Ishikawa (cell line): ENCODE measurements around the gene FARS2.

Experiments
- CEBPB ChIP-seq: IDR thresholded peaks from 2 replicates; pipeline ENCODE4 v1.6.1; 2012
- CREB1 ChIP-seq: IDR thresholded peaks from 2 replicates; pipeline ENCODE4 v1.6.1; 2012; ENCODE audit warnings: low read depth
- EGR1 ChIP-seq: IDR thresholded peaks from 2 replicates; pipeline ENCODE4 v1.6.1; 2012
- EP300 ChIP-seq: IDR thresholded peaks from 2 replicates; pipeline ENCODE4 v1.6.1; 2012; ENCODE audit warnings: borderline replicate concordance
- FOXM1 ChIP-seq: IDR thresholded peaks from 2 replicates; pipeline ENCODE4 v1.6.1; 2012; ENCODE audit warnings: low read depth, borderline replicate concordance
- NFIC ChIP-seq: IDR thresholded peaks from 2 replicates; pipeline ENCODE4 v1.6.1; 2012
- RAD21 ChIP-seq: IDR thresholded peaks from 2 replicates; pipeline ENCODE4 v1.6.1; 2012; ENCODE audit warnings: low read depth
- TAF1 ChIP-seq: IDR thresholded peaks from 2 replicates; pipeline ENCODE4 v1.6.1; 2012; ENCODE audit warnings: low read depth, mild to moderate bottlenecking
- TCF12 ChIP-seq: IDR thresholded peaks from 2 replicates; pipeline ENCODE4 v1.6.1; 2012; ENCODE audit warnings: low read depth
- TEAD4 ChIP-seq: IDR thresholded peaks from 2 replicates; pipeline ENCODE4 v1.6.1; 2012
- YY1 ChIP-seq: IDR thresholded peaks from 2 replicates; pipeline ENCODE4 v1.6.1; 2012; ENCODE audit warnings: low read depth
- ZBTB7A ChIP-seq: IDR thresholded peaks from 2 replicates; pipeline ENCODE4 v1.6.1; 2012; ENCODE audit warnings: low read depth
- TF ChIP-seq, protein P1 (sequence below): IDR thresholded peaks from 2 replicates; pipeline ENCODE4 v1.6.1; 2012
- TF ChIP-seq, protein P2 (sequence below): IDR thresholded peaks from 2 replicates; pipeline ENCODE4 v1.6.1; 2012; ENCODE audit warnings: low read depth, mild to moderate bottlenecking
- TF ChIP-seq, protein P3 (sequence below): IDR thresholded peaks from 2 replicates; pipeline ENCODE4 v1.6.1; 2012

FARS2 gene

DNA sequence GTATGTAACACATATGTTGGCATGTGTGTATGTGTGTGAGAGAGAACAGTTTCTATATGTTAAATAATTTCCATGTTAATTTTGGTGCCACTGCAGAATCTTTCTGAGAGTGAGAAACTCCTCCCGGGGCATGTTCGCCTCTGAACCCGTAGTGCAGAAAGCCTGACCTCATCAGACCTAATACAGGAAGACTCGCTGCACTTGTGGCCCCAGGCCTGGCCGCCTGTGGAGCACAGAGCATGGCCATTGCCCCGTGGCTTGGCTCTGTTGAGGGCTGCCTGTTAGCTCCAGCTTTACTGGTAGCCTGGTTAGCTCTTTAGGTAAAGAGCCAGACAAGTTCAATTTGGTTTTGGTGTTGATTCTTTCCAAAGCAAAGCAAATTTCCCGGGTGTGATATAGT lies 25.5 kb downstream of the FARS2 start:
- TF ChIP-seq, protein P1, sequence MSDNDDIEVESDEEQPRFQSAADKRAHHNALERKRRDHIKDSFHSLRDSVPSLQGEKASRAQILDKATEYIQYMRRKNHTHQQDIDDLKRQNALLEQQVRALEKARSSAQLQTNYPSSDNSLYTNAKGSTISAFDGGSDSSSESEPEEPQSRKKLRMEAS, result no peak
- TF ChIP-seq NFIC, result no peak
- TF ChIP-seq, protein P2, sequence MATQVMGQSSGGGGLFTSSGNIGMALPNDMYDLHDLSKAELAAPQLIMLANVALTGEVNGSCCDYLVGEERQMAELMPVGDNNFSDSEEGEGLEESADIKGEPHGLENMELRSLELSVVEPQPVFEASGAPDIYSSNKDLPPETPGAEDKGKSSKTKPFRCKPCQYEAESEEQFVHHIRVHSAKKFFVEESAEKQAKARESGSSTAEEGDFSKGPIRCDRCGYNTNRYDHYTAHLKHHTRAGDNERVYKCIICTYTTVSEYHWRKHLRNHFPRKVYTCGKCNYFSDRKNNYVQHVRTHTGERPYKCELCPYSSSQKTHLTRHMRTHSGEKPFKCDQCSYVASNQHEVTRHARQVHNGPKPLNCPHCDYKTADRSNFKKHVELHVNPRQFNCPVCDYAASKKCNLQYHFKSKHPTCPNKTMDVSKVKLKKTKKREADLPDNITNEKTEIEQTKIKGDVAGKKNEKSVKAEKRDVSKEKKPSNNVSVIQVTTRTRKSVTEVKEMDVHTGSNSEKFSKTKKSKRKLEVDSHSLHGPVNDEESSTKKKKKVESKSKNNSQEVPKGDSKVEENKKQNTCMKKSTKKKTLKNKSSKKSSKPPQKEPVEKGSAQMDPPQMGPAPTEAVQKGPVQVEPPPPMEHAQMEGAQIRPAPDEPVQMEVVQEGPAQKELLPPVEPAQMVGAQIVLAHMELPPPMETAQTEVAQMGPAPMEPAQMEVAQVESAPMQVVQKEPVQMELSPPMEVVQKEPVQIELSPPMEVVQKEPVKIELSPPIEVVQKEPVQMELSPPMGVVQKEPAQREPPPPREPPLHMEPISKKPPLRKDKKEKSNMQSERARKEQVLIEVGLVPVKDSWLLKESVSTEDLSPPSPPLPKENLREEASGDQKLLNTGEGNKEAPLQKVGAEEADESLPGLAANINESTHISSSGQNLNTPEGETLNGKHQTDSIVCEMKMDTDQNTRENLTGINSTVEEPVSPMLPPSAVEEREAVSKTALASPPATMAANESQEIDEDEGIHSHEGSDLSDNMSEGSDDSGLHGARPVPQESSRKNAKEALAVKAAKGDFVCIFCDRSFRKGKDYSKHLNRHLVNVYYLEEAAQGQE, result no peak
- TF ChIP-seq TEAD4, result no peak
- TF ChIP-seq EGR1, result no peak
- TF ChIP-seq YY1, result no peak
- no peak for TF ChIP-seq TAF1
- no peak for TF ChIP-seq FOXM1
- TF ChIP-seq EP300, result no peak
- no peak for TF ChIP-seq CREB1
- no peak for TF ChIP-seq TCF12
- TF ChIP-seq, protein P3, sequence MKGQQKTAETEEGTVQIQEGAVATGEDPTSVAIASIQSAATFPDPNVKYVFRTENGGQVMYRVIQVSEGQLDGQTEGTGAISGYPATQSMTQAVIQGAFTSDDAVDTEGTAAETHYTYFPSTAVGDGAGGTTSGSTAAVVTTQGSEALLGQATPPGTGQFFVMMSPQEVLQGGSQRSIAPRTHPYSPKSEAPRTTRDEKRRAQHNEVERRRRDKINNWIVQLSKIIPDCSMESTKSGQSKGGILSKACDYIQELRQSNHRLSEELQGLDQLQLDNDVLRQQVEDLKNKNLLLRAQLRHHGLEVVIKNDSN, result no peak
- no peak for TF ChIP-seq RAD21
- no peak for TF ChIP-seq CEBPB
- no peak for TF ChIP-seq ZBTB7A

DNA sequence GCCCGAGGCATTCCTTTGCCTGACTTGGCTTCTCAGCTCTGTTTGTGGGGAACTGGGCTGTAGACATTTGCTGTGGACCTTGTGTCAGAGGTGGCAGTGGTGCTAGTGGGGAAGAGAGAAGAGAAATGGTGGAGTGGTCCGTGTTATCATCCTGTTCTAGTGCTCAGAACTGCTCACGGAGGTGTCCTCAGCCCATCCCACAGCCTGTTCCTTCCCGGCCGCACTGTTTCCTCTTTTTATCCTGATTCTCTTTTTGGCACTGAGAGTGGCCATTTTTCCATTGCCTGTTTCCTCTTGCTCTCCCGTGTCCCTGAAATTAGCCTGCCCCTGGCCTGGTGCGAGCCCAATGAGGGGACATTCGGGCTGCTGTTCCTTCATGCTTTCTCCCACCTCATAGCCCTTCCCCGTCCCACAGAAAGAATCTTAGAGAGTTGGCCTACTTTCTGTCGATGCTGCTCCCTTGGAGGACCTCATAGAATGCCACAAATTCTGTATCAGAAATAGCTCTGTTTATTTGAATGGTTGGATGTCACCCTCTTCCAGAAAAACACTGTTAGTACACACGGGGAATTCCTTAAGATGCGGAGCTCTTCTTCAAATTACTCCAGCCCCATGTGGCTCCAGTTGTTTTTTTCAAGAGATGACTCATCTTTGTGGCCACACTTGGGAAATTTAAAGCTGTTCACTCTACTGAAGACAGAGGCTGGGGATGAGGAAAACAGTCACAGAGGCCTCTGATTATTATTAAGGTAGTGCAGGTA lies 26.1 kb downstream of the FARS2 start:
- TF ChIP-seq CREB1 (no peak), TCF12 (no peak), EP300 (no peak), CEBPB (no peak), TEAD4 (no peak), RAD21 (no peak), FOXM1 (no peak), EGR1 (no peak), YY1 (no peak), NFIC (no peak), ZBTB7A (no peak)
- TF ChIP-seq, protein P2, result no peak
- TF ChIP-seq, protein P1, result no peak
- TF ChIP-seq, protein P3, result no peak

DNA sequence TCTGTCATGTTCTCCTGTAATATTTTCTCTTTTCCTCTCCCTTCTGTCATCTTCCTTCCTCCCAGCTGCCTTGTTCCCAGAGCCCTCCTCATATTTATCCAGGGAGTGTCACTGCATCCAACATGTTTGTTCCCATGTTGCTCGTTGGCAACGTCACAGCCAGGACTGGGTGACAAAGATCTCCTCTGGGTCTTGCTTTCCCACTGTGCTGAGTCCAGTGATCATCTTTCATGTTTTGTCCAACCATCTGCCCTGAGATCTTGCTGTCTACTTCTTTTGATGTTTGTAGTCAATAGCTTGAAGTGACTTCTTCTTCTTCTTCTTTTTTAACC lies 26.6 kb downstream of the FARS2 start:
- TF ChIP-seq, protein P3, result no peak
- TF ChIP-seq CREB1, result no peak
- TF ChIP-seq RAD21, result no peak
- TF ChIP-seq, protein P1, result no peak
- TF ChIP-seq TCF12, result no peak
- no peak for TF ChIP-seq EP300

DNA sequence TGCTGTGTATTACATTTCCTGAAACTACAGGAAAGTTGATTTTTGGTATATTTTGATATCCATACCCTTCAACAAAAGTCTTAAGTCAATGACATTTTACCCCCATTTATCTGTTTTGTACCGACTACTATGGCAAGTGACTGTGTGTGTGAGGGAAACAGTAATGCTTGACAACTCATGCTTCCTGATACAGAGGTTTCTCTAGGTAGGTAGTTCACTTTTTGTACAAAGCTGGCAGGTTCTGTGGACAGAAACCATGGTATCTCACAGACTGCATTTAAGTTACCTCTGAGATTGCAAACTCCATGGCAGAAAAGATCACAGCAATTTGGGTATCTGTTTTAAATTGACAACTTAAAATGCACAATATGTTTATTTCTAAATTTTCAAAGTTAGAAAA lies 28.8 kb downstream of the FARS2 start:
- TF ChIP-seq TAF1 (no peak), ZBTB7A (no peak)

DNA sequence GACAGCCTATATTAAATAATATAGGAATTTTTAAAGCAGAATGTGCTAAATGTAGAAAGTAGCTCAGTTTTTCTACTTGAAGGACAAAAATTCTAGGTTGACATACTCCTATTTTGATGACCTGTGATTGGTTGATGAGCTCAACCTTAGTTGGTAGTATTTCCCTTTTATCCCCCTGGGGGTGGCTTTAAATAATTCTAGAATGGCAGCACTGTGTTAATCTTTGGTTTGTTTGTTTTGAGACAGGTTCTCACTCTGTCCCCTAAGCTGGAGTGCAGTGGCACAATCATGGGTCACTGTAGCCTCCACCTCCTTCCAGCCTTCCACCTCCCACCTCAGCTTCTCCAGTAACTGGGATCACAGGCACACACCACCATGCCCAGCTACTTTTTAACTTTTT lies 29.2 kb downstream of the FARS2 start:
- TF ChIP-seq TAF1, result no peak
- no peak for TF ChIP-seq CREB1
- TF ChIP-seq, protein P1, result no peak
- no peak for TF ChIP-seq EP300
- no peak for TF ChIP-seq TCF12

DNA sequence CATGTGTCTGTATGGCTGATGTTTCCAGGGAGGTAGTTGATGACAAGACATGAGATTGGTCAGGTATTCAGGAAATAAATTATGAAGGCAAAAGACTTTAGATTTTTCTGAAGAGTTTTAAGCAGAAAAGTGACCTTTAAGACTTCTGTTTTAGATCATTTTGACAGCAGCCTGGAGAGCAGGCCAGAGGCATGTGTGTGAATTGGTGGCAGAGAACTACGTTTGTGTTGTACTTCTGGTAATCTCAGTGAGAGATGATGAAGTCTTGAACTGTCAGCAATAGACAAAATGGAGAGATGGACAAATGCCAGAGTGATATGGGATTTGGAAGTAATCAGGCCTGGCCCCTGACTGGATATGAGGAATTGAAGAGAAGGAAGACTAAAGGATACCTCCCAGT lies 30.8 kb downstream of the FARS2 start:
- TF ChIP-seq CEBPB (no peak), ZBTB7A (no peak), FOXM1 (no peak), CREB1 (no peak), EP300 (no peak), TCF12 (no peak), EGR1 (no peak)
- TF ChIP-seq, protein P1, result no peak
- TF ChIP-seq, protein P3, result no peak
- TF ChIP-seq, protein P2, result no peak
